NCI-H2107 (cell line): Measurements from ENCODE around the gene SIRT2.
"Not testable (repeated sequence)": the region's sequence is repeated elsewhere in the genome, so short reads cannot be mapped to it uniquely, and the experiment has no call there.

ENCODE experiments used
- DNase-seq: peaks from one replicate; lab custom pipeline; 2025; lab: John Stamatoyannopoulos, UW

Gene SIRT2

GRCh38 chr19:38894968-38895367 is 4.5 kb downstream of the SIRT2 start:
- DNase-seq, result no peak

GRCh38 chr19:38893341-38893771 is 6.1 kb downstream of the SIRT2 start:
- DNase-seq, result no peak

- DNase-seq, result no peak
These were observed 6.6 kb downstream of the SIRT2 start for GRCh38 chr19:38892841-38893240.

DNA sequence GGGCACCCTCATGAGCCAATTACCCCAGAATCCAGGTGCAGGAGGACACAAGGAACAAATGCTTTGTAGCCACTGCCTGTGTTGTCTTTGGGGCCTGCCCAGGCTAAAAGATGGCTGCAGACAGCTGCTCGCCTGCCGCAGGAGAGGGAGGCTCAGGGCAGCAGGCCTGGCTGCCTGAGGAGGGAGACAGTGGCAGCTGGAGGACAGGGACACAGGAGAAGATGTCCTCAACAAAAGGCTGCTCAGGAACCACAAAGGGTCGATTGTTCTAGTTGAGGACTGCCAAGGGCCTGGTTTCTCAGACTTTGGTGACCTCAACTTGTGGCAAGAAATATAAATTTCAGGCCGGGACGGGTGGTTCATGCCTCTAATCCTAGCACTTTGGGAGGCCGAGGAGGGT is 7.6 kb downstream of the SIRT2 start:
- DNase-seq, result no peak

DNA sequence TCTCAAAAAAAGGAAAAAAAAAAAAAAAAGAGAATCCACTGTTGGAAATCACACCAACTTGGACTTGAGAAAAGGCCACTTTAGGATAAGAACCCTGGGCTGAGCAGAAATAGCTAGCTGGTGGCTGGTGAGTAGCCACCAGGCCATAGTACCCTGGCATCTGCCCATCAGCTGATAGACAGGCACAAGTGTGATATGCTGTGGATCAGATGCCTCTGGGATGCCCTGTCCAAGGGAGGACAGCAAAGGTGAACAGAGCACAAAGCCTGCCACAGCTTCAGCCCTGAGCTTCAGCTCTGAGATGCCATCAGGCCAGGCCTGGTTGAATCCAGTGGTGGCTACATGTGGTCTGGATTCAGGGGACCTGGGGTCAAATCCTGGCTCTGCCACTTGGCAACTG is 8.7 kb downstream of the SIRT2 start:
- DNase-seq, result no peak

GRCh38 chr19:38889803-38890202 is 9.6 kb downstream of the SIRT2 start:
- DNase-seq, result no peak

- no peak for DNase-seq
These were observed 10.5 kb downstream of the SIRT2 start for GRCh38 chr19:38888876-38889275.

DNA sequence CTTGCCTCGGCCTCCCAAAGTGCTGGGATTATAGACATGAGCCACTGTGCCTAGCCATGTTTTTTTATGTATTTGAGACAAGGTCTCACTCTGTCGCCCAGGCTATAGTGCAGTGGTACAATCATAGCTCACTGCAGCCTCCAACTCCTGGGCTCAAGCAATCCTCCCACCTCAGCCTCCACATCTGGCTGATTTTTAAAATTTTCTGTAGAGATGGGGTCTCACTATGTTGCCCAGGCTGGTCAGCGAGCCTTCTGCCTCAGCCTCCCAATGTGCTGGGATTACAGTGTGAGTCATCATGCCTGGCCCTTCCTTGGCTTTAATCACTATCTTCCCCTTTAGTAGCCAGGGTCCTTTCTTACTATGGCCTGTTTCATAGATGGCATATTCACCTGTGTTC is 14.7 kb downstream of the SIRT2 start:
- not testable (repeated sequence) for DNase-seq

- no peak for DNase-seq
These were observed 16.1 kb downstream of the SIRT2 start for GRCh38 chr19:38883286-38883685.

DNA sequence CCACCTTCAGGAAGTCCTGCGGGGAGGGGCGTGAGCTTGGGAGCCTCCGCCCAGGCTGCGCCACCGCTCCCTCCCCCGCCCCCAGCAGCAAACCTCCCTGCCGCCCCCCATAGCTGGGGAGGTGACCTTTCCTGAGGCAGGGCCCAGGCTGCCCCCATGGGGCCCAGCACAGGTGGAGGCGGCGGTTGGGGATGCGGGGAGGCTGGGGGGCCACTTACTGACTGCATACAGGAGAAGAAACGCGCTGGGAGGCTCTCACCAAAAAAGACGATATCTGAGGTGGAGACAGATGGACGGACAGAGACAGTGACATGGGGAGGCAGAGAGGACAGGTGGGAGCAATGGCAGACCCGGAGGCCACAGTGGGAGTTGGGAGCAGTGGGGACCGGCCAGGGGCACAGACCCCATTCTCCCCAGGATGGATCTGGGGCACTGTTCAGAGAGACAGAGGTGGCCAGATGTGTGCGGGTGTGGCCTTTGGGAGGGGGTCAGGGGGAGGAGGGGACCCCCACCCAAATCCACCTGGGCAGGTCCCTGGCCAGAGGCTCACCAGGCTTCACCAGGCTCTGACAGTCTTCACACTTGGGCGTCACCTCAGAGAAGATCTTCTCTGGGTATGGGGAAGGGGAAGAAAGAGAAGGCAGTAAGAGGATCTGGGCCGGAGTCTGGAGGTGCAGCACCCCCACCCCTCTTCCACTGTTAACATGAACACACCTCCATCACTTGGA is 18.4 kb downstream of the SIRT2 start:
- no peak for DNase-seq

GRCh38 chr19:38880076-38880881 is 19.1 kb downstream of the SIRT2 start:
- DNase-seq, result no peak

GRCh38 chr19:38879400-38879751 is 20.0 kb downstream of the SIRT2 start:
- no peak for DNase-seq

GRCh38 chr19:38878575-38879399 is 20.6 kb downstream of the SIRT2 start:
- DNase-seq, result no peak

DNA sequence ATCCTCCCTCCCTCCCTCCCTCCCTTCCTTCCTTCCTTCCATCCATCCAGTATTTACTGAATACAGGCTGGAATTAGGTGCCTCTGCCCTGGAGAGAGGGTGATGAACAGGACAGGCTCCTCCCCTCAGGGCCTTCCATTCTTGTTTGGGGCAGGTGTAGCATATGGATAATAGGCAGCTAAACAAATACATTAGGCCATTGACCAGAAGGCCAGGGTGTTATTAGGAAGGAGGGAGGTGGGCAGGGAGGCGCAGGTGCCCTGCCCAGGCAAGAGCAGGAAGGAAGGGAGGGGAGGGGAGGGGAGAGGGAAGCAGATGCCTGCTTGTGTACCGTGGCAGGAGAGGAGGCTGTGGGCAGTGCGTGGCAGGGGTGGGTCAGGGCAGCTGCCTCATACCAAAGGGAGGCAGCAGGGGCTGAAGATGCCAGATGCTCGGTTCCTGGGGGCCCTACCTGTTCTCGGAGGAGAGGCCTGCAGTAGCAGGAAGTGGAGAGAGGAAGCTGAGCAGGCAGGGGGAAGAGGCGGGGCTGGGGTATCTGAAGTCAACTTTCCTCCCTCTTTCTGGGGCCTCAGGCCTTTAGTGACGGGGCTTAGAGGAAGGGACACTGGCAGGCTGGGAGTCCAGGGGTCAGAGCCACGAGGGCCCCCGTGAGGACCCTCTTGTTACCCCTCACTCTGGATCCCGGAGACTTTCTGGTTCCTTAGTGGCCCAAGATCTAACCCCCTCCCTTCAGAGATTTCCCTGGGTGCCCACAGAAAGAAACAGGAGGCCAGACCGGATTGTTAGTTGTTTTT is 21.4 kb downstream of the SIRT2 start, which contains the start of gene RINL:
TSS of gene RINL (minus strand) at position 495 of the 794 bp plus-strand sequence. CDS start 1,533 bp downstream, outside the sequence.
- DNase-seq, result no peak

DNA sequence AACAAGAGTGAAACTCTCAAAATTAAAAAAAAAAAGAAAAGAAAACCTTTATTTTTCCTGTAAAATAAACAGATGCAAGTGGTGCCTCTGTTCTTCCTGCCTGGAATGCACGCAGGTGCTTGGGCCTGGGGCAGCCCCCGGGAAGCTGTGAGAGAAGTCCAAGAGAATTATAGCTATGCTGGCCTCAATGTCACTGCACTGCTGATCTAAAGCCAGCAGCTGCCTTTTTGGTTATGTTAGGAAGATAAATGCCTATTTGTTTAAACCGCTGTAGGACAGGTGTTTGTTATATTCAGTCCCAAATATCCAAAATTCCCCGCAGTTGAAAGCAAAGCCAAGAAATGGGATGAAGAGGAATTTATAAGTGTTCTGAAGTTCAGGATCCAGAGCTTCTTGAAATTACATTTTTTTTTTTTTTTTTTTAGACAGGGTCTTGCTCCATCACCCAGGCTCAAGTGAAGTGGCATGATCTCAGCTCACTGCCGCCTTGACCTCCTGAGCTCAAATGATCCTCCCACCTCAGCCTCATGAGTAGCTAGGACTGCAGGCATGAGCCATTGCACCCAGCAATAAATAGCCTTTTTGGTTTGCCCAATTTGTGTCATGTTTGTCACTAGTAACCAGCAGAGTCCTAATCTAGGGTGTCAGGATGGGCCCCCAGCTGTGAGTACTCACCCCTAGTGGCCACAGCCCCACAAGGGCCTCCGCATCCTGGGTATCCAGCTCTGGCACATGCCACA is 23.6 kb downstream of the SIRT2 start:
- DNase-seq, result no peak

DNA sequence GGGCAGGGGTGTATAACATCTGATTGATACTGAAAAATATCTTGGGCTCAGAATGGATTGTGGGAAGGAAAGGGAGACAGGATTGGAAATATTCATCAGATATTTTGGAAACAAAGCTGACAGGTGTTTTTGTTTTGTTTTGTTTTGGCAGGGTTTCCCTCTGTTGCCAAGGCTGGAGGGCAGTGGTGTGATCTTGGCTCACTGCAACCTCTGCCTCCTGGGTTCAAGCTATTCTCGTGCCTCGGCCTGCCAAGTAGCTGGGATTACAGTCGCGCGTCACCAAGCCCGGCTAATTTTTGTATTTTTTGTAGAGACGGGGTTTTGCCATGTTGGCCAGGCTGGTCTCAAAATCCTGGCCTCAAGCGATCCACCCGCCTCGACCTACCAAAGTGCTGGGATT is 26.0 kb downstream of the SIRT2 start:
- not testable (repeated sequence) for DNase-seq

DNA sequence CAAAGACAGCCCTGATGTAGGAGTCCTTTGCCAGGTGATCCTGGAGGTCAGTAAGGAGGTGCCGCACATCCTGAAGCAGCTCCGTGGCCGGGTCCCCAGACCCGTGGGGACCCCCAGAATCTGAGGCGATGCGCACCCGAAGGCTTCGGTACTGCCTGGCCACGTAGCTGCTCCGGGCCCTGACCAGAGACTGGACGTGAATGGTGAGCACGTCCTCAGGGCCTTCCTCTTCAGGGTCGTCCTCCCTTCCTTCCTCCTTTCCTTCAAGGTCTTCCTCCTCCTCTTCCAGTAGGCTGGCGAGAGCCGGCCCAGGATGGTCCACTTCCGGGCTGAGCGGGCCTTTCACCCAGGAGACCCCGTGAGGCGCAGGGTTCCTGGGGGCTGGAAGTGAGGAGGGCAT is 28.8 kb downstream of the SIRT2 start:
- no peak for DNase-seq

DNA sequence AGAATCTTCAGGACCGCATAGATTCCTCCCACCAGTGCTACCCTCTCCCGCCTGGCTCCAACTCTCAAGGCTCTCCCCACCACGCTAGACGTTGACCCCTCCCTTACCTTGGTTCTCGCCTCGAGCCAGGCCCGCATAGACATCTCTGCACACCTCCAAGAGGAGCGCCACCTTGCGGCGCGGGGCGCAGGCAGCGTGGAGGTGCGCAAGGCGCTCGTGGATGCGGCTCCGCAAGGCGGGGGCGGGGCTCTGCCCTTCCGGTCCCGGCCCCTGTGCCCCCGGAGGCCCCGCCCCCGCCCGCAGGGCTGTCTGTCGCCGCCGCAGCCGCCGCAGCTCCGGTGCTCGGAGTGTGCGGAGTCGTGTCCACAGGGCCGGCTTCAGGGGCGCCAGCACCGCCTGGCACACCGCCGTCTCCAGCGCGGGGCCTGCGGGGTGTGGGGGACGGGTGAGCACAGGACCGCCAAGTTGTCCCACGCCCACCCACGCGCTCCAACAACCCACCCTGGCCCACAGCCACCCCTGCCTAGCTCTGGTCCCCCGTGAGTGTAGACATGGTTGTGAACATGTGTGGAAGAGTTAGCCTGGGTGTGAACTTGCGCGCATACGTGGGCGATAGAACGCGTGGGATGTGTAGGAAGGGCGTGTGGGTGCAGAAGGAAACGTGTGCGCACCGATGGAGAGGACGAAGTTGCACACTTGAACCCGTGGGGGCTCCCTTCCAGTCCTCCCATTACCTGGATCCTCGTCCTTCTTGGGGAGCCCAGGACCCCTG is 29.4 kb downstream of the SIRT2 start:
- DNase-seq, result no peak

- DNase-seq, result no peak
These were observed 30.1 kb downstream of the SIRT2 start for GRCh38 chr19:38869160-38869835.

DNA sequence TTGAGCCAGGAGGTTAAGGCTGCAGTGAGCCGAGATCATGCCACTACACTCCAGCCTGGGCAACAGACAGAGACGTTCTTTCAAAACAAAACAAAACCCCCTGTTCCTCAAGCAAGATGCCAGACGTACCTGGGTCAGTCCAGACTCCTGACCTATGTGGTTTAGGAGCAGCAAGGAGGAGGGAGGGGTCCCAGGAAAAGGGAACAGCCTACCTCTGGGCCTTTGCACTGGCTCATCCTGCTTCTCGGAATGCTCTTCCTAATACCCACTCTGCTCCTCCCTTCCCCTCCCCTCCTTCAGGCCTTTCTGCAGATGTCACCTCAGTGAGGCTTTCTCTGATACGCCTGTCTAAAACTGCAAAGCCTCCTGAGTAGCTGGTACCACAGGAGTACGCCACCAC is 30.9 kb downstream of the SIRT2 start:
- no peak for DNase-seq
